ENCODE data around the gene WNT4.

DNA sequence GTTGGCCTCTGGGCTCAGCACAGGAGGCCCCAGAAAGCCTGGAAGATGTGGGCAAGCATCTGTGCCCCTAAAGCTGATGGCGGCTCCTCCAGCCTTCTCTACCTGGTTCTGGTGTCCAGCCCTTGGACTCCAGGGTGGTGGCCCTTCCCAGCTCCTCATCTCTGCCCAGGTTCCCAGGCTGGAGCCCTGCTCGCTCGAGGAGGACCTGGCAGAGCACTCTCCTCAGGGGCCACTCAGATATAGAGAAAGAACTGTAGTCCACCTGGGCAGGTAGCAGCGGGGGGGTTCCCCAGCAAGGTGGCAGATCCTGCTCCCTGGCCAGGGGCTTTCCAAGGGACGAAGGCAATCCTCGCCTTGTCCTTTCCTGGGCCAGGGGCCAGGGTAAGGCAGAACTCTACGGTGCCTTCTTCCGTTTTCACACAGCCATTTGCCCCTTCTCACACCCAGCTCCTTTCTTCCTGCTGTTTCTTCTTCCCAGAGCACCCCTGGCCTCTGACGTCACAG, 18.9 kb downstream of the WNT4 start:
- TF ChIP-seq POLR2A (IDR thresholded peaks at IDR 0.05) = no peak
- TF ChIP-seq, protein P1, sequence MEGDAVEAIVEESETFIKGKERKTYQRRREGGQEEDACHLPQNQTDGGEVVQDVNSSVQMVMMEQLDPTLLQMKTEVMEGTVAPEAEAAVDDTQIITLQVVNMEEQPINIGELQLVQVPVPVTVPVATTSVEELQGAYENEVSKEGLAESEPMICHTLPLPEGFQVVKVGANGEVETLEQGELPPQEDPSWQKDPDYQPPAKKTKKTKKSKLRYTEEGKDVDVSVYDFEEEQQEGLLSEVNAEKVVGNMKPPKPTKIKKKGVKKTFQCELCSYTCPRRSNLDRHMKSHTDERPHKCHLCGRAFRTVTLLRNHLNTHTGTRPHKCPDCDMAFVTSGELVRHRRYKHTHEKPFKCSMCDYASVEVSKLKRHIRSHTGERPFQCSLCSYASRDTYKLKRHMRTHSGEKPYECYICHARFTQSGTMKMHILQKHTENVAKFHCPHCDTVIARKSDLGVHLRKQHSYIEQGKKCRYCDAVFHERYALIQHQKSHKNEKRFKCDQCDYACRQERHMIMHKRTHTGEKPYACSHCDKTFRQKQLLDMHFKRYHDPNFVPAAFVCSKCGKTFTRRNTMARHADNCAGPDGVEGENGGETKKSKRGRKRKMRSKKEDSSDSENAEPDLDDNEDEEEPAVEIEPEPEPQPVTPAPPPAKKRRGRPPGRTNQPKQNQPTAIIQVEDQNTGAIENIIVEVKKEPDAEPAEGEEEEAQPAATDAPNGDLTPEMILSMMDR (IDR thresholded peaks at IDR 0.05 in 4 of 5, conservative IDR thresholded peaks at IDR 0.05 in 1 of 5) = no peak

Data from gastrocnemius medialis (tissue), 4 donors.